GM21737 (cell line): ENCODE results near the gene SPPL3.

Source experiments
- ATAC-seq: cut with Tn5 transposase; IDR thresholded peaks from one replicate; pipeline ENCODE4 v1.9.1; 2021; ENCODE audit warnings: mild to moderate bottlenecking, moderate library complexity; ENCODE audit not compliant: unreplicated experiment

The SPPL3 gene

DNA sequence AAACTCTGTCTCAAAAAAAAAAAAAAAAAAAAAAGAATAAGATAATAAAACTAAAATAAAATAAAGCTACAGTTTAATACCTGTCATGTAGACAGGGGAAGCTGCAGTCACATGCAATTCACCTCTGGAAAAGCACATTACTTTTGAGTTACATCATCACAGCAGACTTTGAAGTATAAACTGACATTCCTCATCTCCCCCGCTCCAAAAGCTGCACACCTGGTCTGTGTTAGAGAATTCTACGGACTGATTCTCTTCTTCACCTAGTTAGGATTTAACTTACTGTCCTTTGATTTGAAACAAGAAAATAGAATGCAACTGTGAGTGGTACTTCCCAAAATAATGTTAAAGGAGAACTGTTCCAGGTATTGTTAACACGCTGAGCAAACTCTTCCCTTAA, 25.1 kb downstream of the SPPL3 start:
- ATAC-seq, result no peak

- no peak for ATAC-seq
These were observed 29.5 kb downstream of the SPPL3 start for GRCh38 chr12:120874547-120875245.

DNA sequence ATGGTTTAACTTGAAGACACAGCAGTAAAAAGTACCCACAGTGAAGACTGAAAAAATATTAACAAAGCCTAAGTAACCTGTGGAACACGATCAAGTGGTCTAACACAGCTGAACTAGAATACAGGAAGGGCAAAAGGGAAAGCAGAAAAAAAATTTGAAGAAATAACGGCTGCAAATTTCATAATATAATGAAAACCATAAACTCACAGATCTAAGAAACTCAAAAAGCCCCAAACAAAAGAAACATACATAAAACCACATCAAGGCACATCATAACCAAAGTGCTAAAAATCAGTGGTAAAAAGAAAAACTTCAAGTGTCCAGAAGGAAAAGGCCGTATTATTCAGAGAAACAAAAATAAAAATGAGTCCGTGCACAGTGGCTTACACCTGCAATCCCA, 30.9 kb downstream of the SPPL3 start:
- no peak for ATAC-seq

- ATAC-seq, result no peak
These were observed 31.7 kb downstream of the SPPL3 start for GRCh38 chr12:120872487-120872886.

GRCh38 chr12:120870415-120870814, 33.7 kb downstream of the SPPL3 start:
- ATAC-seq, result no peak

GRCh38 chr12:120869376-120869775, 34.8 kb downstream of the SPPL3 start:
- no peak for ATAC-seq

DNA sequence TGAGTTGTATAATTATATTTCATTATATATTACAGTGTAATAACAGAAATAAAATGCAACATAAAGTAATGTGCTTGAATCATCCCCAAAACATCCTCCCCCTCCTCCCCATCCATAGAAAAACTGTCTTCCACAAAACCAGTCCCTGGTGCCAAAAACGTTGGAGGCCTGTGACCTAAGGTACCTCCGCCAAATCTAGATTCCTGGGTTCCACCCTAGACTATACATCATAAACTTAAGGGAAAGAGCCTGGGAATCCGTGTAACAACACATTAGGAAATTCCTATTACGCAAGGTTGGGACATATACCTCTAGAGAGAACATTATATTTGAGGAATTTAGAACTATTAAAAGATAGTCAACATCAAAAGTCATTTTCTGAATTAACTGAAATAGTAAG, 38.0 kb downstream of the SPPL3 start:
- ATAC-seq, result no peak

DNA sequence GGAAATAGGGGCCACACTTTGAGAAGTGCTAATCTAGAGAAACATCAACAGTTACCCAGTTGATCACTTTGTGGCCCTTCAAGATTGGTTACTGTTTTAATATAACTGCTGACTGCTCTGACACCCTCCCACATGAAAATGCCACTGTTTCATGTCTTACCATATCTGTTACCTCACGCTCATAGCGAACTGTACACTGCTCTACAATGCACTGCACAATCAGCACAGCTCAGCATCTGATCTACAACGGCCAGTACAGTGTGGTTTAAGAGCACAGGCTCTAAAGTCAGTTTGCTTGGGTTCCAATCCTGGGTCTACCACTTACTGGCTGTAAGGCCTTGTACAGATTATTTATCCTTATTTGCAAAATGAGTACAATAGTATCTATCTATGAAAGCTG, 39.1 kb downstream of the SPPL3 start:
- ATAC-seq, result no peak

DNA sequence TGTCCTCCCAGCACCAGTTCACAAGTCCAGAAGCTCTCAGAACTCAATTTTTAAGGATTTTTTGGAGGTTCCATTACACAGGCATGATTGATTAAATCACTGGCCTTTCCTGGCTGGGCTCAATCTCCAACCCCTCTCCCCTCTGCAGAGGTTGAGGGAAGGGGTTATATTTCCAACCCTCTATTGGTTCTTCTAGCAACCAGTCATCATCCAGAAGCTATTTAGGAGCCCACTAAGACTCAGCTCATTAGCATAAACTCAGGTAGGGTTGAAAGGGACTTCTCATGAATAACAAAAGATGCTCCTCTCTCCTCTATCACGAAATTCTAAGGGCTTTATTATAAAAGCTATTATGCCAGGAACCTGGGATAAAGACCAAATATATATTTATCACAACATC, 41.5 kb downstream of the SPPL3 start:
- no peak for ATAC-seq

- no peak for ATAC-seq
These were observed 42.9 kb downstream of the SPPL3 start for GRCh38 chr12:120861074-120861795.

DNA sequence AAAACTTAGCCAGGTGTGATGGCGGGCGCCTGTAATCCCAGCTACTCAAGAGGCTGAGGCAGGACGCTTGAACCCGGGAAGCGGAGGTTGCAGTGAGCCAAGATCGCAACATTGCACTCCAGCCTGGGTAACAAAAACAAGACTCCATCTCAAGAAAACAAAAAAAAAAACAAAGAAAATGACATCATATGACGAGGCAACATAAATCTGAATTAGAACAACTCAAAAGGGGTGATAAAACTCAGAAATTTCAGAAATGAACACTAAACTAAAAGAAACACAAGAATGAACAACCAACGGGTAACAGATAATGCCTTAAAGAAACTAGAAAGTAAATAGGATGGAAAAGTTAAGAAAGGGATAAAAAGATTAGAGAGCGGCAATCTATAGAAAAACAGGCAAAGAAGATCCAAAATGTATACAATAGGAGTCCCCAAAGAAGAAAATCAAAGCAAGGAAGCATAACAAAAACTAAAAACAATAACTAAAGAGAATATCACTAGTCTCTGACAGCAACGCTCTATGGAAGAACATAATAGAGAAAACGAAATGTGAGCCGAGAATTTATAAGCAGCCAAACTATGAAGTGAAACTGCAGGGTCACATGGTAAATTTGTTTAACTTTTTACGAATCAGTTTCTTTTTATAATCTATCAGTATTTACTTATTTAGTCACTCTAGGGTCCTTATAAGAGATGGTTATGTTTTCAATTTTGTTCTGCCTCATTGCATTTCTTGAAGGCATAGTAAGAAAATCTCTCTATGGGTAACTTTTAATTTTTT, 45.7 kb downstream of the SPPL3 start:
- no peak for ATAC-seq

DNA sequence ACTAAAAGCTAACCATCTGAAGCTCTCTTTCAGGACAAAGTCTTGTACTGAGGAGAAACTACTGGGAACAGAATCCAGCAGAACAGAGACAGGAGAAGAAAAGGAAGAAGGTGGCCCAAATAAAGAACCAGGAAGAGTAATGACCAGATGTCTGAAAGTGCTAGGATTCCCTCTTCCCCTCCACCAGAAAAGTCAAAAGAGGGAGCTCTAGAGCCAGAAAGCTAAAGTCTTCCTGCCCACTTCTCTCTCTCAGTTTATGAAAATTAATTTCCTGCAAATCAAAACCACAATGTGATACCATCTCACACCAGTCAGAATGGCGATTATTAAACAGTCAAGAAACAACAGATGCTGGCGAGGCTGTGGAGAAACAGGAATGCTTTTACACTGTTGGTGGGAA, 47.2 kb downstream of the SPPL3 start:
- ATAC-seq, result no peak

- no peak for ATAC-seq
These were observed 48.2 kb downstream of the SPPL3 start for GRCh38 chr12:120855823-120856588.

- no peak for ATAC-seq
These were observed 49.4 kb downstream of the SPPL3 start for GRCh38 chr12:120854804-120855203.

GRCh38 chr12:120853188-120853587, 51.0 kb downstream of the SPPL3 start:
- ATAC-seq, result no peak

- ATAC-seq, result no peak
These were observed 52.2 kb downstream of the SPPL3 start for GRCh38 chr12:120851944-120852343.

DNA sequence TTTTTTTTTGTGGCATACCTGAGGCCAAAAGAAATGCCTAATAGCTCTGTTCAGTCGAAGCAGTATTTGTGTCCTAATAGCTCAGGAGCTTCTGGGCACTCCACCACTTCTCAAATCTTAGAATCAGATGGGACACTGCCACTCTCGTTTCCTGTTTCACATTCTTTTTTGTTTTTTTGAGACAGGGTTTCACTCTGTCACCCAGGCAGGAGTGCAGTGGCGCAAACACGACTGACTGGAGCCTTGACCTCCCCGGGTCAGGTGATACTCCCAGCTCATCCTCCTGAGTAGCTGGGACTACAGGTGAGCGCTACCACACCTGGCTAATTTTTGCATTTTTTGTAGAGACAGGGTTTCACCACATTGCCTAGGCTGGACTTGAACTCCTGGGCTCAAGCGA, 52.7 kb downstream of the SPPL3 start:
- ATAC-seq, result peak; percentile 42

DNA sequence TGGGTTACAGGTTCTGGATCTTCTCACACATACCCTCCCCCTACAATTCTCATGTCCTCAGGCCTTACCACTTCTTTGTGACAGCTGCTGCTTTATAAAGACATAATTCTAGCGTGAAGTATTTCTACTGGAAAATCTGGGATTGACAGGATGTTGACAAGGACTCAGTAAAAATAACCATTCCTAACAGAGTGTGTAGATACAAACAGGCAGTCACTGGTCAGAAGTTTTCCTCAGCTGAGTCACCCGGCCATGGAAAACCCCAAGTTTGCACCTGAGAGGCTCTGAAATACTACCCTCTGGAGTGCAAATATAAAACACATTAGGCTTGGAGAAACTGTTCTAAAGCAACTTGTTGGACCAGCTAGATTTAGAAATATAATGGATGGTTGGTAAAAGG, 54.4 kb downstream of the SPPL3 start:
- ATAC-seq, result no peak

GRCh38 chr12:120847814-120848213, 56.3 kb downstream of the SPPL3 start:
- peak; percentile 55 for ATAC-seq

GRCh38 chr12:120847392-120847791, 56.8 kb downstream of the SPPL3 start:
- ATAC-seq, result peak; percentile 16

GRCh38 chr12:120846721-120847120, 57.4 kb downstream of the SPPL3 start:
- ATAC-seq, result no peak
